ENCODE measurements around the gene PDLIM7.
"Not testable (repeated sequence)": the region's sequence is repeated elsewhere in the genome, so short reads cannot be mapped to it uniquely, and the experiment has no call there.

Gene PDLIM7, protein sequence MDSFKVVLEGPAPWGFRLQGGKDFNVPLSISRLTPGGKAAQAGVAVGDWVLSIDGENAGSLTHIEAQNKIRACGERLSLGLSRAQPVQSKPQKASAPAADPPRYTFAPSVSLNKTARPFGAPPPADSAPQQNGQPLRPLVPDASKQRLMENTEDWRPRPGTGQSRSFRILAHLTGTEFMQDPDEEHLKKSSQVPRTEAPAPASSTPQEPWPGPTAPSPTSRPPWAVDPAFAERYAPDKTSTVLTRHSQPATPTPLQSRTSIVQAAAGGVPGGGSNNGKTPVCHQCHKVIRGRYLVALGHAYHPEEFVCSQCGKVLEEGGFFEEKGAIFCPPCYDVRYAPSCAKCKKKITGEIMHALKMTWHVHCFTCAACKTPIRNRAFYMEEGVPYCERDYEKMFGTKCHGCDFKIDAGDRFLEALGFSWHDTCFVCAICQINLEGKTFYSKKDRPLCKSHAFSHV

DNA sequence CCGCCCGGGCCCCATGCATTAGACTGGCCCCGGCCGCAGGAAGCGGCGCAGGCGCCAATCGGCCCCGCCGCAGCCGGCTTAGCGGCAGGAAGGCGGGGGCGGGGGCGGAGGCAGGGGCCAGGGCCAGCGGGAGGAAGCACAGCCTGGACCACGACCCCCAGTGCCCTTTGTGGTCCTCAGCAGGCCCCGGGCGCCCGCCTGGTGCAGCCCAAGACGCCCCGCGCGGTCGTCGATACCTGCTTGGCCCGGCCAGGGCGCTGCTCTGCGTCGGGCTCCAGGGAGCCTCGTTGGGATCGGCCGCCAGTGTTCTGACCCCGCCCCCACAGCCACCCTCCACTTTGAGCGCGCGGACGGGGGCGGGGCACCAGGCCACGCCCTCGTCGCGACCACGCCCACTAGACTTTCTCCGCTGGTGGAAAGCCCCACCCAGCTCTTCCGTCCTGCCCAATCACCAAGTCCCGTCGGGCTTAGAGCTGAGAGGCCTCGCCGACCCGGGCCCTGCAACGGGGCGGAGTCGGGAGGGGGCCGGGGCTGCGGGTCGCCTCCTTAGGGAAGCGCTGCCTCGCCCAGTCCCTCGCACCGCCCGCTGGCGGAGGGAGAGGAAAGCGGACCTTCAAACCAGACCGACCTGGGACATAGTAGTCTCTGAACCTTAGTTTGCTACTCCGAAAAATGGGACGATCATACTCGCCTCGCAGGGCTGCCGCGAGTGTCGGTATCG lies at the start of gene PDLIM7:
Gene PDLIM7 (minus strand): TSS at position 313 of the 721 bp plus-strand sequence. CDS start 1,092 bp downstream, outside the sequence.
- DNase-seq (ENCODE audit: low read depth in 2 of 2) = peak; percentile 84 to 89

DNA sequence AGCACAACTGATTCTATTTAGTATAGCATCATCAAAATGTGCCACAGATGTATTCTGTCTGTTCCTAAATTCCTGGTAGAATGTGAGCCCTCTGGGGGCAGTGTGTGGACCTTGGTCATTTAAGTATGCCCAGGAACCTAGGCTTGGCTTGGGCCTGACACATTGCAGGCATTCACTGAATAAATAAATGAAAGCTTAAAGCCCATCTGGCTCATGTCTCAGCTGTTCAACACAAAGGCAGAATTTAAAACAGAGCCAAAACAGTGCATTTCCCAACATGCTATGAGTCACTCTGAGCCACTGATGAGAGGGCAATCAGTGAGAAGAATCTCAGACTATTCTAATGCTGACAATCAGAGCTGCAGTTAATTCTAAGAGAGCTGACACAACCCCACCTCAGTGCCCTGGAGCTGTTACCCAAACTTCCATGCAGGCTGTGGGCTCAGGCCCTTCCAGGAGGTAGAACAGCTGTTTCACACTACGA lies 48.9 kb upstream of the PDLIM7 start:
- no peak for DNase-seq (ENCODE audit: low read depth in 2 of 2)

DNA sequence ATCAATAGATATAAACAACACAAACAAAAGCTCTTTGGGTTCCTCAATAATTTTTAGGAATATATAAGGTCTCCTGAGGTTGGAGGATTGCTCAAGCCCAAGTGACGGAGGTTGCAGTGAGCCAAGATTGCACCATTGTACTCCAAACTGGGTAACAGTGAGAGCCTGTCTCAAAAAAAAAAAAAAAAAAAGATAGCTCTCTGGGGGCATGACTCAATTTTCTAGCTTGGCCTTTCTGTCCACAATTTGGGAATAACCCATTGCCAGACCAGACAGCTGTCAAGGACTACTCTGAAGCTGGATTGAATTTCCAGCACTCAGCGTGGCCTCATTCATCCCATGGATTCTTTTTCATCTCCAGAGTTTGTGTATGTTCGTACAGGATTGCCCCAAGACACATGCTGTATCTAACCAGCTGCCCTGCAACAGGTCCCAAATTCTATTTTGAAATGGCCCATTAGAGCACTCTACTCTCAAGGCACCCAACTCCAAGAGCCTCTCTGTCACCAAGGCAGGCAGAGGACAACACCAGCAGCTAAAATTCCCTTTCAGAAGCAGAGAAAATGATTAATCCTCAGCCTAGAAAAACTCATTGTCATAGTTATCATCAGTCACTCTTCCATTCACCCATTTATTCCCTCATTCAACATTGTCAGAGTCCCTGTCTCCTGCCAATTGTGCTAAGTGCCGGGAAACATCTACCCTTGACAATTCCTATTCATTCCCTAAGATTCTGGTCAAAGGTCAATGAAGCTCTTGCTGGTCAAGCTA lies 48.3 kb upstream of the PDLIM7 start:
- DNase-seq (ENCODE audit: low read depth in 2 of 2) = no peak

DNA sequence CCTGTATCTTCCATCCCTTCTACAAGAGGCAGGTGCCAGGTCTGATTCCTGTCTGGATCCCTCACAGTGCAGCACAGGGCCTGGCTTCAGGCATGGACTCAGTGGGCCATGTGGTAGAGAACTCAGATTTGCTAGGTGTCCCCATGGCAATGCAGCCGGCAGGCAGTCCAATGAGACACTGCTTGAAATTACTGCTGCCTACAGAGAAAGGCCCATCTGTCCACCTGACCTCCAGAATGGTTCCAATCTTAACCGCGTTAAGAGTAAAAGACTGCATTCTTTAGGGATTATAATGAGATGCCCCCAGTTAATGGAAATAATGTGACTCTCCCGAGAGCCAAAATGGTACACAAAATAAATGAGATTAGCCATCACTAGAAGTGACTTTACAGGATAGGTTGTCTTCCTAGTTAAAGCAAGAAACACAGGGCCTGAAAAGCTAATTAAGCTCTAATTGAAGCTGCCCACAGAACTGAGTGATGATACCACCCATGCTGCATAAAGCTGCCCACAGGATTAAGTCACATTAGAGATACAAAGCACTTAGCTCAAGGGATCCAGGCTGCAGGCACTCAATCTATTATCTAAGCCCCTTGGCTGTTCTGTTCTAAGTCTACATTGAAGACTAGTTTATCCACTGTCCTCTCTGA lies 45.5 kb upstream of the PDLIM7 start:
- no peak for DNase-seq (ENCODE audit: low read depth in 2 of 2)

DNA sequence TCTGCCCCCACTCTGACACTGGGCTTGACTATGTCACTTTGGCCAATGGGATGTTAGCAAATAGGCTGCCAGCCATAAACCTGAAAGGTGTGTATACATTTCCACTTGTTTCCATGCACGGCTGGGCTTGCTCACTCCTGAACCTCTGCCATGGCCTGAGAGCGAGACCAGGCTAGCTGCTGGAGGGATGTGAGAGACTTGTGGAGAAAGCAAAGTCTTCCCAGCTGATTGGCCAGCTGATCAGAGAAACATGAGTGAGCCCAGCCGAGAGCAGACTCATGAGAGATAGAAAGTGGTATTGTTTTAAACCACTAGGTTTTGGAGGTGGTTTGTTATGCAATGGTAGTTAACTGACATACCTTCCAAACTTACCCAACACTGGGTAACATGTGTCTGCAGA lies 43.0 kb upstream of the PDLIM7 start:
- no peak for DNase-seq (ENCODE audit: low read depth in 2 of 2)

DNA sequence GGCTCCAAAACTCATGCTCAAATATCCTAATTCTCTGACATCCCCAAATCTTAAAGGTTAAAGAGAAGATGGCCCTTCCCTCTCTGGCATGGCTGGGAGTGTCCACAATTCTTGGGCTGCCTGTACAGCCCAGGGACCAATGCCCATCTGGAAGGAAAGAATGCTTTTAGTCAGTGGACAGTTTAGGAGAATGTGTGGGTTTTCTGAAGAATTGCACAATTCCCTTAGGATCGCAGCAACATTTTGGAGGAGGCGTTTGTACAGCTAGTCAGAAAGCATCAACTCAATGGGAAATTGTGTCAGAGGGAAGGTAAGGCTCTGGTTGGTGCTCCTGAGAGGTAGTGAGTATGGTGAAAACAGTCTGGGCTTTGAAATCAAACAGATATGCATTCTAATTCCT lies 42.0 kb upstream of the PDLIM7 start:
- DNase-seq (ENCODE audit: low read depth in 2 of 2) = no peak

DNA sequence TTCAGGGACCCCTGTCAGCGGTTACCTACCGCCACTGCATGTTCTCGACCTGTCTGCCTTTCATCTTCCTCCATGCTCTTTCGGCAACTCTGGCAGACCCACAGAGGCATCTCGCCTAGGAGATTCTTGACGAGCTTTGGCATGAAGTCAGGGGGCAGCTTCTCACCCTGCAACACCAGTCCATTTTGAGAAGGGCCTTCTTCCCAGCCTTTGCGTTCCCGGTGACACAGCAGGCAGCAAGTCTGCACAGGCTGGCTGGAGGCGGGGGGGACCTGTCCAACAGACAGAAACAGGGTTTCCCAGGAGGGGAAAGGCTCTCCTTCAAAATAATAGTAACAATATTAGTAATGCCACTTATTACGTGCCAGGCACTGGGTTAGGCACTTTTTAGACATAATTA lies 41.5 kb upstream of the PDLIM7 start:
- DNase-seq (ENCODE audit: low read depth in 2 of 2) = no peak

DNA sequence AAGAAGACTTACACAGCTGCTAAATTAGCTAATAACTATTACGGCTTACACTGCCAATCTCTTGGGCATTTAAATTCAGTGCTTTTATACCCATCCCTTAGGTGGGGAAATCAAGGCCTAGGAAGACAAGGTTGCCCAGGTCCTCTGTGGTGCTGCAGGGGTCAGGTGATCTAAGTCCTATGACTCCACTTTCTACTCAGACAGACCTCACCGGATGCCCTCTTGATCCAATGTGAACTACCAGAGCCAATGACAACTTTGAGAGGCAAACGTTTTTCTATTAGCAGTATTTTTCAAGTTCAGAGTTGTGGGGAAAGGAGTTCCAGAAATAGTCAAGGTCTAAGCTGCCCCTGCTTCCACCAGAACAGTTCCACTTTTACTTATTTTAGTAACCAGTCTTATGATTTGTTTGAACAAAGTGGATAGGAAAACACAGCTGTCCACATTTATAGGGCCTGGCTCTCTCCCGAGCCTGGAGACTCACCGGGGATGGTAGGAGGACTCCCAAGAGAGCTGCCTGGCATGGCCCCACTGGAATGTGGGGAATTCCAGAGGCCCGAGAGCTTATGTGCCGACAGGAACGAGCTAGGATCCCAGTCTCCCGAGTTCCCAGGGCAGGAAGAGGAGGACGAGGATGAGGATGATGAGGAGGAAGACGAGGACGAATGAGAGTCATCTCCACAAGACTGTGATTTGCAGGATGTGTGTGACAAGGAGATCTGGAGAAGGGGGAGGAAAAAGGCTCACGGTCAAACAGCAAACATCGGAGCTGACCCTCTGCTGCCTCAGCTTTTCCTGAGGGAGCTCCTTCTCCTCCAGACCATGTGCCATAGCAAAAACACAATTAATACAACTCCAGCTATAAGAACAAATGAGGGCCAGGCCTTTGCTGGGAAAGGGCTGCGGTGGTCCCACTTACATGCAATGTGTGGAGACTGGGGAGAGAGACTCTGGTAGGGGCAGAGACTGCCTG lies 40.3 kb upstream of the PDLIM7 start:
- no peak for DNase-seq (ENCODE audit: low read depth in 2 of 2)

DNA sequence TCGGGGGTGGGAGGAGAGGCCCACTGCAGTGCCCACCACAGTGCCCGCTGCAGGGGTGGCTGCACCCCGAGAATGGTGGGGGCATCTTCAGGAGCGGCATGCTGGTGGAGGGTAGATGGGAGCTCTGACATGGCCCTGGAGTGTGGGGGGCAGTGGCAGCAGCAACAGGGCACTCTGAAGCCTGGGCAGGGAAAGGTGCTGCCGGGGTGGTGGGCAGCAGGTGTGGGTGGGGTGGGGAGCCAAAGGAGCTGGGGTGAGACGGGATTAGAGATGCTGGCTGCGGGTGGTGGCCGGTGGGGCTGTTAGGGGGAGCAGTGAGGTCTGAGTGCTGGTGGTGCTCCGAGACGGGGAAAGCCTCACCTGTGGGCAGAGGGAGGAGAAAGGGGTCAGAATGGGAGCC lies 39.0 kb upstream of the PDLIM7 start:
- no peak for DNase-seq (ENCODE audit: low read depth in 2 of 2)

DNA sequence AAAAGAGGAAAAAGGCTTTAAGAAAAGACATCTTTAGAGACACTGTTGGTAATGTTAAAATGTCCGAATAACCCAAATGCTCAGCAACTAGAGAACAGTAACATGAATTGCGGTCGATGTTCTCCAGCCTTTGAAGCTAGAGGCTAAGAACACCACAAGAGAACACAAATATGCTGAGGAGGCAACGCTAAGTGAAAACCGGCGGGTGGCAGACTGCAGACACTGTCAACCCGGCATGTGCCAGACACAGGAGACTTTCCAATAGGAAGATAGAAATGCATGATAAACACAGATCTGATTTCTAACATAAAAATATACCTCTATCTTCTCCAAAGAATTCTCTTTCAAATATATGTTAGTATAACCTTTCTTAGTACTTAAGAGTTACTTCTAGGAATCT lies 37.7 kb upstream of the PDLIM7 start:
- DNase-seq (ENCODE audit: low read depth in 2 of 2) = no peak

DNA sequence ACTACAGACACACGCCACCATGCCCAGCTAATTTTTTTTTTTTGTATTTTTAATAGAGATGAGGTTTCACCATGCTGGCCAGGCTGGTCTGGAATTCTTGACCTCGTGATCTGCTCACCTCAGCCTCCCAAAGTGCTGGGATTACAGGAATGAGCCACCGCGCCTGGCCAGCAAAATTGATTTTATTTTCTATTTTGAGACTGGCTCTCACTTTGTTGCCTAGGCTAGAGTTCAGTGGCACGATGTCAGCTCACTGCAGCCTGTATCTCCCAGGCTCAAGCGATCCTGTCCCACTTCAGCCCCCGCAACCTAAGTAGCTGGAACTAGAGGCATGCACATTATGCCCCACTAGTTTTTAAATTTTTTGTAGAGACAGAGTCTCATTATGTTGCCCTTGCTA lies 37.0 kb upstream of the PDLIM7 start:
- not testable (repeated sequence) for DNase-seq (ENCODE audit: low read depth in 2 of 2)

DNA sequence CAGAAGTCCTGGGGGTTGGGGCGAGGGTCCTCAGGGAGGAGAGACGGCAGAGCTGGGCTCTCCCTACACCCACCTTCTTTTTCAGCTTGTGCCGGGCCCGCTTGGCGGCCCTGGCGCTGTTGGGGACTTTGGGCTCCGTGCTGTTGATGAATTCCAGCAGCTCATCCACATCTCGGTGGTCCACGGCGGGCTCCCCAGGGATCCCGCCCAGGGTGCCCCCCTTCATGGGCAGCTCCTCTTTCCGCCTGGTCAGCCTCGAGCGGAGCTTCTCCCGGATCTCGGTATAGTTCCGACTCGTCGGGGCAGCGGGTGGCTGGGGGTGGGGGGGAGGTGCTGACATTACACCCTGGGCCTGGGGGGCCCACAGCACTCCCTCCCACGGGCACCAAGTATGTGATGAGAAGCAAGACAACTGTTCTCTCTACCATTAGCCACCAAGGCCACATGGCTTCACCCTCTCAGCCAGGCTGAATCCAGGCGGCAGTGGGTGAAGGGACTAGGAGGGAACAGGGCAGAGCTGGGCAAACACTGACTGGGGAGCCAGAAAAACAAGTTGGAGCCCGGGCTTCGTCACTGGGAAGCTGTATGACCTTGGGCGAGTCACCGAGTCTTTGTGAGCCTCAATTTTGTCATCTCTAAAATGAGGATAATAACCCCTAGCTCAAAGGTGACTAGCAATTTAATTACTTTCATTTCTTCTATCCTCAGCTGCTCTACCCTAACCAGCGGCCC lies 34.0 kb upstream of the PDLIM7 start:
- DNase-seq (ENCODE audit: low read depth in 2 of 2) = no peak

DNA sequence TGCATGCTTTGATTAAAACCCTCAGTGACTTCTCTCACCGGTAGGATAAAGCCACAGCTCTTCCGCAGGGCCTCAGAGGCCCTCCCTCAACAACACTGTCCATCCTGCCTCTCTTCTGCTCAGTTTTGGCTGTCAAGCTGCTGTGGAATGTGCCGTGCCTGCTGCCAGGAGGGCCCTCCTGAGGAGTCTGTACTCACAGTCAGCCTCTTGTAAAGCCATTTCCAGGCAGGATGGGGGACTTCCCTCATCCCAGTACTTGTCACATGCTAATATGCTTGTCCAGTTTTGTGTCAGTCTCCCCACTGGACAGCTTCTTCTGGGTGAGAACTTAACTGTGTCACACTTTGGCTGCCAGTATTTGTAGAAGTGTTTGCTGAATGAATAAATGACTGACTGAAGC lies 33.2 kb upstream of the PDLIM7 start:
- DNase-seq (ENCODE audit: low read depth in 2 of 2) = no peak

DNA sequence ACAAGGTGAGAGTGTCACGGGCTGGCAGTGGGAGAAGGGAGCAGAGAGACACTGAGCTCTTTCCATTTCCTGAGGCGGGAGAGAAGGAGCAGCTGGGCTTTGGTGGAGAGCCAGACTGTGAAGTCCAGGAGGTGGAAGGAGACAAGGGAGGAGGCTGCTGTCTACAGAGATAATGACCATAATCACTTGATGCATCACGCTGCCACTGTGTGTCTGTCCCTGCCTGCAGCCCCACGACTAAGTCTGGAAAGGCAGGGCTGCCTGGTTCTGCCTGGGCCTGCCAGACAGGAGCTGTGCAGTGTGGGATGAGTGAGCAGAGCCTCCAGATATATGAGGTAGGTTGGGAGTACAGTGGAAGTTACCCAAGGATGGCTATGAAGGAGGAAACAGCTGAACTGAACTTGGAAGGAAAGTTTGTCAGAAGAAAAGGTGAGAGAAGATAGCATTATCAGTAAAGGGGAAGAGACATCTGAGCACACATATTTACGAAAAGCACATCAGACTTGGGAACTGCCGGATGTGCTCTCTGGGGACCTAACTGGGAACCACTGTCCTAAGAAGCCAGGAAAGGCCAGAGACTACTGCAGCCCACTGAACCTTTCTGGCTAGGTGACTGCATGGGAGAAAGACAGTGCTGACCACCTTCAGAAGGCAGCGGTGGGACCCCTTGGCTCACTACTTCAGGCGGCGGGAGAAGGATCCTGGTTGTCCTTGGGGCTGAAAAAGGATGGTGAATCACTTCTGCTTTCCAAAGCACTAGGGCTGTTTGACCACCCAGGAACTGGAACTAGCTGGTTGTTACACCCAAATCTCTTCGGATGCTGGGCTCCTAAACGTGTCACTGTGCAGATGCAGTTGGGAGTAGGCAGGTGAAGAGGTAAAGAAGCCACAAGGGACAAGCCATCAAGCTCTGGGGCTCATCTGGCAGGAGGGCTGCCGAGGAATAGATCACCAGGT lies 32.1 kb upstream of the PDLIM7 start:
- no peak for DNase-seq (ENCODE audit: low read depth in 2 of 2)

DNA sequence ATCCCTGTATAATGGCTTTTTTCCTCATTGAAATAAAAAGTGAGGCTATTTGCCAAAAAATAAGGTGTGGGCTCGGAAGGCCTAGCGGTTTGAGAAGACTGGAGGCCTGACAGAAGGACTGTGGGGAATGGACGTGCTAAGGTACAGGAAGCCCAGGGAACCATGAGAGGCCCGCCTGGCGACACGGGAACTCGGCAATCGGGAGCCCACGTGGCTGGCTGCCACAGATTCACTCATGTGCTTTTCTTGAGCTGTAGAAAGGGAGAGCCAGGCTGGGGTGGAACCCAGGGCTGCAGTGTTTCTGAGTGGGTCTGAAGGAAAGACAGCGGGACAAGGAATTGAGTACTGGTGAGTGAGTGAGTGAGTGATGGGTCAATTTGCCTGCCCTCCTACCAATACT lies 31.2 kb upstream of the PDLIM7 start:
- no peak for DNase-seq (ENCODE audit: low read depth in 2 of 2)

DNA sequence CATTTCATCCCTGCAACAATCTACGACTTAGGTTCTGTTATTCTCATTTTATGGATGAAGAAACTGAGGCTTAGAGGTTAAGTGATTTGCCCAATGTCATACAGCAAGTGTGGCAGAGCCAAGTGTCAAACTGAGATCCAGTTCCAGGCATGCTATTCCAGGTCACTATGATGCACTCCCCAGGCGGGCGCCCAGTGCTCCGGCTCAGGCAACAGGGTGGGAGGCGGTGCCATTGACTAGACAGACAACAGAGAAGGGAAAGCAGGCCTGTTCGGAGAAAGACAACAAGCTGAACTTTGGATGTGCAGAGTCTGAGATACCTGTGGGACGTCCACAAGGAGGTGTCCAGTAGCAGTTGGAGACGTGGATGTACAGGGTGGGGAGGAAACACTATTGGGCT lies 30.2 kb upstream of the PDLIM7 start:
- no peak for DNase-seq (ENCODE audit: low read depth in 2 of 2)

DNA sequence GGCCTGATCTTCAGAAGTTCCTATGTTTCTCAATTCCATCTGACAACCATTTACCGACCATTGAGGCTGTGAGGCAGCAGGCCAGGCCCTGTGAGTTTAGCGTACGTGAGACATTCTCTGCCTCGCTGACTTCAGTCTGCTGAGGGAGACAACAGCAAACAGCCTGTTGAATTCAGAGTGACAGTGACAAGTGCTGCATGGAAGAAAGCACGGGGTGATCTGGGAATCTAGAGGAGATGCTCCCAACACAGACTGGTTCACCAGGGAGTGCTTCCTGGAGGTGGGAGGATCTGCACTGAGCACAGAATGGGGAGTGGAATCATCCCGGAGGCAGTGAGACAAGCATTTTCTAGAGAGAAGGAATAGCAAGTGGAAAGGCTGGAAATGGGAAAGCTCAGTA lies 29.4 kb upstream of the PDLIM7 start:
- no peak for DNase-seq (ENCODE audit: low read depth in 2 of 2)

DNA sequence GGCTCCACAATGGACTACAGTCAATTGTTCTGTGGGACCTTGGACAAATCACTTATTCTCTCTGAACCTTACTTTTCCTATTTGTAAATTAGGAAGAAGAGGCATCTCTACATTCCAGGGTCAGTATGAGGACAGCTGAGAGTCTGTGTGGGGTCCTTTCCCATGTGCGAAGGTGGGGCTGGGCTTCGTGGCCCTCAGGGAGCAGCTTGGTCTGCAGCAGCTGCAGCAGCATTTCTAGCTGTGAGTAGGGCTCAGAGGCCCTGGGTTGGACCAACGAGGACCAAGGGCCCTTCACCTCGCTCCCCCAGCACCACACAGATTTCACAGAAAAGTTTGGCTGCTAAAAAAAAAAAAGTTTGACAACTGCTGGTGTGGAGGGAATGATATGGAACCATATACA lies 28.8 kb upstream of the PDLIM7 start:
- no peak for DNase-seq (ENCODE audit: low read depth in 2 of 2)
